GM12878 (cell line): ENCODE data around the gene PSORS1C2. TPM values are rescaled to one million over a fixed set of nuclear protein-coding genes. Genes with fewer than 3 reads are reported as not detected.

Experiments used
- ASH2L ChIP-seq: fragments of 300-600, 200-600 bp; sonication (generic); IDR thresholded peaks from 2 replicates; pipeline ENCODE4 v1.6.1; 2017; ENCODE audit warnings: low read depth, mild to moderate bottlenecking, borderline replicate concordance
- BMI1 ChIP-seq: fragments of 450-650 bp; IDR thresholded peaks from 2 replicates; pipeline ENCODE4 v1.6.1; 2016; ENCODE audit warnings: mild to moderate bottlenecking, moderate library complexity, borderline replicate concordance
- BRCA1 ChIP-seq: IDR thresholded peaks from 2 replicates; pipeline ENCODE4 v1.6.1; 2011; ENCODE audit warnings: low read depth, low read length, improper control_type of control experiment
- CBX3 ChIP-seq: fragments of 200-600 bp; sonication (generic); IDR thresholded peaks from 2 replicates; pipeline ENCODE4 v1.6.1; 2016; ENCODE audit warnings: low read depth, borderline replicate concordance
- CHD2 ChIP-seq: IDR thresholded peaks from 2 replicates; pipeline ENCODE4 v1.6.1; 2011; ENCODE audit warnings: low read depth, low read length, improper control_type of control experiment, borderline replicate concordance
- FOS ChIP-seq: IDR thresholded peaks from 3 replicates; pipeline ENCODE4 v1.6.1; 2011; ENCODE audit warnings: borderline replicate concordance; ENCODE audit not compliant: insufficient read length; ENCODE audit errors: extremely low read depth
- GATAD2B ChIP-seq: fragments of 450-650 bp; conservative IDR thresholded peaks from 2 replicates; pipeline ENCODE4 v1.6.1; 2017; ENCODE audit warnings: low read depth, mild to moderate bottlenecking, moderate library complexity
- MTA2 ChIP-seq: fragments of 450-650 bp; IDR thresholded peaks from 2 replicates; pipeline ENCODE4 v1.6.1; 2016; ENCODE audit warnings: low read depth, mild to moderate bottlenecking, moderate library complexity
- RAD51 ChIP-seq: fragments of 450-650 bp; IDR thresholded peaks from 2 replicates; pipeline ENCODE4 v1.6.1; 2016; ENCODE audit warnings: moderate library complexity, mild to moderate bottlenecking, inconsistent platforms
- SIX5 ChIP-seq: IDR thresholded peaks from 2 replicates; pipeline ENCODE4 v1.6.1; 2011; ENCODE audit warnings: mild to moderate bottlenecking, low read depth, low read length, moderate library complexity; ENCODE audit not compliant: severe bottlenecking
- SPI1 ChIP-seq: IDR thresholded peaks from 2 replicates; pipeline ENCODE4 v1.6.1; 2011; ENCODE audit warnings: low read depth, mild to moderate bottlenecking, low read length, moderate library complexity, borderline replicate concordance; ENCODE audit not compliant: insufficient read depth
- STAT1 ChIP-seq: fragments of 450-650 bp; conservative IDR thresholded peaks from 2 replicates; pipeline ENCODE4 v1.6.1; 2014; ENCODE audit warnings: antibody characterized with exemption, mild to moderate bottlenecking
- TAF1 ChIP-seq: IDR thresholded peaks from 2 replicates; pipeline ENCODE4 v1.6.1; 2011; ENCODE audit warnings: mild to moderate bottlenecking, low read depth, low read length, borderline replicate concordance
- TCF3 ChIP-seq: IDR thresholded peaks from 2 replicates; pipeline ENCODE4 v1.6.1; 2012; ENCODE audit warnings: low read depth, mild to moderate bottlenecking, low read length, borderline replicate concordance; ENCODE audit not compliant: insufficient read depth
- YBX1 ChIP-seq: fragments of 450-650 bp; IDR thresholded peaks from 2 replicates; pipeline ENCODE4 v1.6.1; 2016; ENCODE audit warnings: antibody characterized with exemption
- ZNF217 ChIP-seq: fragments of 450-650 bp; IDR thresholded peaks from 2 replicates; pipeline ENCODE4 v1.6.1; 2017; ENCODE audit warnings: antibody characterized with exemption, mild to moderate bottlenecking
- ZNF274 ChIP-seq: IDR thresholded peaks from one replicate; pipeline ENCODE4 v1.8.0; 2011; ENCODE audit not compliant: insufficient read length, insufficient read depth
- polyA plus RNA-seq, 11 experiments: library from polyadenylated mRNA; depleted of rRNA in 4 of 11; unstranded in 6 of 11; stranded (reverse) in 5 of 11; fragments of >200 nt; fragmentation: Nextera tagmentation in 4 of 11; fragmentation: Illumina TruSeq in 1 of 11; extraction: Ambion mirVana in 4 of 11; extraction: Trizol in 1 of 11; gene quantifications; 1 replicate in 1 of 11; 2 replicates in 10 of 11; pipeline versions ENCODE4 v1.2.1 to v1.2.3, GENCODE V29; 2011 to 2016; ENCODE audit warnings: inconsistent platforms in 2 of 11, missing spikeins in 2 of 11, low read depth in 1 of 11
- total RNA-seq, 4 experiments: library from RNA; depleted of rRNA in 3 of 4; stranded (reverse); fragments of >200 nt in 3 of 4; fragmentation: Illumina TruSeq in 1 of 4; extraction: Trizol in 1 of 4; gene quantifications; 2 replicates each; pipeline versions ENCODE4 v1.2.1 to v1.2.3, GENCODE V29; 2013 to 2021
- TF ChIP-seq, protein P1 (sequence below): fragments of 450-650 bp; IDR thresholded peaks from 2 replicates; pipeline ENCODE4 v1.6.1; 2017; ENCODE audit warnings: mild to moderate bottlenecking, moderate library complexity
- TF ChIP-seq, protein P2 (sequence below): fragments of 150-350 bp; IDR thresholded peaks from 2 replicates; pipeline ENCODE4 v1.6.1; 2016; ENCODE audit warnings: low read depth, low read length
- TF ChIP-seq, protein P3 (sequence below): fragments of 450-650 bp; IDR thresholded peaks from 2 replicates; pipeline ENCODE4 v1.6.1; 2018; ENCODE audit warnings: mild to moderate bottlenecking, low read depth, moderate library complexity; ENCODE audit not compliant: partially characterized antibody

Gene PSORS1C2
- total and polyA plus RNA-seq, 10 of the 15 experiments (the other 5 are each of a cell fraction or from before 2014, with no cell fraction given) = not detected

DNA sequence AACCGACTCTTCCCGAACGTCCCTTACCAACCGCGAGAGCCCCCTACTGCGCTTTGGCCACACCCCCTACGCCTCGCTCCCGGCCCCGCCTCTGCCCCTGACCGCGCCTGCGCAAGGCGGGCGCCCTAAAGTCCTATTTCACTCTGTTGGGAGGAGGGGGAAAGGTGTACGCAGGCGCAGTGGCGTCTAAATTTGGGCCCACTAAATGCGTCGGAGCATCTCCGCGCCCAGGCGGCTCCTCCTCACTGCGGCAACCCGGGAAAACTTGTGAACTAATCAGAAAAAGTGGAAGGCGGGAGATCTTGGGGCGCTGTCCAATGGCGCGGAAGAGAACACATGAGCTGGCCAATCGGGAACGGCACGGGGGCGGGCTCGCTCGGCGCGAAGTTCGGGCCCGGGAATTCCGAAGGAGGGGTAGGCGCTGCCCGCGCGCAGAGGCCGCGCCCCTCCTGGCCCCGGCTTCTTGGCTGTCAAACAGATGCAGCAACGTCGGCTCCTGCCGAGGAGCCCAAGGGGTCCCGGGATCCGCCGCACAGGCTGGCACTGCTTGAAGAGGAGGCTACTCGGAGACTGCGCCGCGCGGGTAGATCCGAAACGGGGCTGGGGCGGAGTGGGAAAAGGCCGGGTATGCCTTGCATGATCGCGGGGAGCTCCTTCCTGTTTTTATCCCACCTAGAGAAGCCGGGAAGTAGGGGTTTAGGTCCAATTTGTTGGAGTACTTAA, 19.4 kb upstream of the PSORS1C2 start, which contains the start of gene TCF19 (continued):
- TF ChIP-seq, protein P1, sequence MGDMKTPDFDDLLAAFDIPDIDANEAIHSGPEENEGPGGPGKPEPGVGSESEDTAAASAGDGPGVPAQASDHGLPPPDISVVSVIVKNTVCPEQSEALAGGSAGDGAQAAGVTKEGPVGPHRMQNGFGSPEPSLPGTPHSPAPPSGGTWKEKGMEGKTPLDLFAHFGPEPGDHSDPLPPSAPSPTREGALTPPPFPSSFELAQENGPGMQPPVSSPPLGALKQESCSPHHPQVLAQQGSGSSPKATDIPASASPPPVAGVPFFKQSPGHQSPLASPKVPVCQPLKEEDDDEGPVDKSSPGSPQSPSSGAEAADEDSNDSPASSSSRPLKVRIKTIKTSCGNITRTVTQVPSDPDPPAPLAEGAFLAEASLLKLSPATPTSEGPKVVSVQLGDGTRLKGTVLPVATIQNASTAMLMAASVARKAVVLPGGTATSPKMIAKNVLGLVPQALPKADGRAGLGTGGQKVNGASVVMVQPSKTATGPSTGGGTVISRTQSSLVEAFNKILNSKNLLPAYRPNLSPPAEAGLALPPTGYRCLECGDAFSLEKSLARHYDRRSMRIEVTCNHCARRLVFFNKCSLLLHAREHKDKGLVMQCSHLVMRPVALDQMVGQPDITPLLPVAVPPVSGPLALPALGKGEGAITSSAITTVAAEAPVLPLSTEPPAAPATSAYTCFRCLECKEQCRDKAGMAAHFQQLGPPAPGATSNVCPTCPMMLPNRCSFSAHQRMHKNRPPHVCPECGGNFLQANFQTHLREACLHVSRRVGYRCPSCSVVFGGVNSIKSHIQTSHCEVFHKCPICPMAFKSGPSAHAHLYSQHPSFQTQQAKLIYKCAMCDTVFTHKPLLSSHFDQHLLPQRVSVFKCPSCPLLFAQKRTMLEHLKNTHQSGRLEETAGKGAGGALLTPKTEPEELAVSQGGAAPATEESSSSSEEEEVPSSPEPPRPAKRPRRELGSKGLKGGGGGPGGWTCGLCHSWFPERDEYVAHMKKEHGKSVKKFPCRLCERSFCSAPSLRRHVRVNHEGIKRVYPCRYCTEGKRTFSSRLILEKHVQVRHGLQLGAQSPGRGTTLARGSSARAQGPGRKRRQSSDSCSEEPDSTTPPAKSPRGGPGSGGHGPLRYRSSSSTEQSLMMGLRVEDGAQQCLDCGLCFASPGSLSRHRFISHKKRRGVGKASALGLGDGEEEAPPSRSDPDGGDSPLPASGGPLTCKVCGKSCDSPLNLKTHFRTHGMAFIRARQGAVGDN = no peak
- TF ChIP-seq BRCA1 (no peak), TAF1 (peak; percentile 43; the same call in 1 of the 2 replicates), TCF3 (no peak), BMI1 (no peak), ZNF217 (no peak), ZNF274 (no peak), YBX1 (no peak), MTA2 (no peak), ASH2L (no peak), SPI1 (no peak; the same call in 1 of the 2 replicates), GATAD2B (peak; percentile 76), SIX5 (no peak), CHD2 (peak; percentile 94), CBX3 (no peak), STAT1 (0 out of 2 replicates have a peak, but pooled peaks have one; percentile 25), RAD51 (no peak), FOS (peak; percentile 94)
- TF ChIP-seq, protein P2, sequence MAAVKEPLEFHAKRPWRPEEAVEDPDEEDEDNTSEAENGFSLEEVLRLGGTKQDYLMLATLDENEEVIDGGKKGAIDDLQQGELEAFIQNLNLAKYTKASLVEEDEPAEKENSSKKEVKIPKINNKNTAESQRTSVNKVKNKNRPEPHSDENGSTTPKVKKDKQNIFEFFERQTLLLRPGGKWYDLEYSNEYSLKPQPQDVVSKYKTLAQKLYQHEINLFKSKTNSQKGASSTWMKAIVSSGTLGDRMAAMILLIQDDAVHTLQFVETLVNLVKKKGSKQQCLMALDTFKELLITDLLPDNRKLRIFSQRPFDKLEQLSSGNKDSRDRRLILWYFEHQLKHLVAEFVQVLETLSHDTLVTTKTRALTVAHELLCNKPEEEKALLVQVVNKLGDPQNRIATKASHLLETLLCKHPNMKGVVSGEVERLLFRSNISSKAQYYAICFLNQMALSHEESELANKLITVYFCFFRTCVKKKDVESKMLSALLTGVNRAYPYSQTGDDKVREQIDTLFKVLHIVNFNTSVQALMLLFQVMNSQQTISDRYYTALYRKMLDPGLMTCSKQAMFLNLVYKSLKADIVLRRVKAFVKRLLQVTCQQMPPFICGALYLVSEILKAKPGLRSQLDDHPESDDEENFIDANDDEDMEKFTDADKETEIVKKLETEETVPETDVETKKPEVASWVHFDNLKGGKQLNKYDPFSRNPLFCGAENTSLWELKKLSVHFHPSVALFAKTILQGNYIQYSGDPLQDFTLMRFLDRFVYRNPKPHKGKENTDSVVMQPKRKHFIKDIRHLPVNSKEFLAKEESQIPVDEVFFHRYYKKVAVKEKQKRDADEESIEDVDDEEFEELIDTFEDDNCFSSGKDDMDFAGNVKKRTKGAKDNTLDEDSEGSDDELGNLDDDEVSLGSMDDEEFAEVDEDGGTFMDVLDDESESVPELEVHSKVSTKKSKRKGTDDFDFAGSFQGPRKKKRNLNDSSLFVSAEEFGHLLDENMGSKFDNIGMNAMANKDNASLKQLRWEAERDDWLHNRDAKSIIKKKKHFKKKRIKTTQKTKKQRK = peak; percentile 84
- TF ChIP-seq, protein P3, sequence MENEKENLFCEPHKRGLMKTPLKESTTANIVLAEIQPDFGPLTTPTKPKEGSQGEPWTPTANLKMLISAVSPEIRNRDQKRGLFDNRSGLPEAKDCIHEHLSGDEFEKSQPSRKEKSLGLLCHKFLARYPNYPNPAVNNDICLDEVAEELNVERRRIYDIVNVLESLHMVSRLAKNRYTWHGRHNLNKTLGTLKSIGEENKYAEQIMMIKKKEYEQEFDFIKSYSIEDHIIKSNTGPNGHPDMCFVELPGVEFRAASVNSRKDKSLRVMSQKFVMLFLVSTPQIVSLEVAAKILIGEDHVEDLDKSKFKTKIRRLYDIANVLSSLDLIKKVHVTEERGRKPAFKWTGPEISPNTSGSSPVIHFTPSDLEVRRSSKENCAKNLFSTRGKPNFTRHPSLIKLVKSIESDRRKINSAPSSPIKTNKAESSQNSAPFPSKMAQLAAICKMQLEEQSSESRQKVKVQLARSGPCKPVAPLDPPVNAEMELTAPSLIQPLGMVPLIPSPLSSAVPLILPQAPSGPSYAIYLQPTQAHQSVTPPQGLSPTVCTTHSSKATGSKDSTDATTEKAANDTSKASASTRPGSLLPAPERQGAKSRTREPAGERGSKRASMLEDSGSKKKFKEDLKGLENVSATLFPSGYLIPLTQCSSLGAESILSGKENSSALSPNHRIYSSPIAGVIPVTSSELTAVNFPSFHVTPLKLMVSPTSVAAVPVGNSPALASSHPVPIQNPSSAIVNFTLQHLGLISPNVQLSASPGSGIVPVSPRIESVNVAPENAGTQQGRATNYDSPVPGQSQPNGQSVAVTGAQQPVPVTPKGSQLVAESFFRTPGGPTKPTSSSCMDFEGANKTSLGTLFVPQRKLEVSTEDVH = peak; percentile 94
